ENCODE results near the gene GON4L.
"Not testable (repeated sequence)": the region's sequence is repeated elsewhere in the genome, so short reads cannot be mapped to it uniquely, and the experiment has no call there.

DNA sequence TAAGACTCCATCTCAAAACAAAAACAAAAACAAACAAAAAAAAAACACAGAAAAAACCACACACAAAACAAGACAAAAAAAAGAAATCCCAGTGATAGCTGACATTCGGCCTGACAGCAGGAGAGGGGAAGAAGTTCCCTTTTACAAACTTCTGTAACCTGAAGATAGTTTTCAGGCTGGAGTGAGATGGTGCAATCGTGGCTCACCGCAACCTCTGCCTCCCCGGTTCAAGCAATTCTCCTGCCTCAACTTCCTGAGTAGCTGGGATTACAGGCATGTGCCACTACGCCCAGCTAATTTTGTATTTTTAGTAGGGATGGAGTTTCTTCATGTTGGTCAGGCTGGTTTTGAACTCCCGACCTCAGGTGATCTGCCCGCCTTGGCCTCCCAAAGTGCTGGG is 93.0 kb downstream of the GON4L start:
- TF ChIP-seq, protein P1, sequence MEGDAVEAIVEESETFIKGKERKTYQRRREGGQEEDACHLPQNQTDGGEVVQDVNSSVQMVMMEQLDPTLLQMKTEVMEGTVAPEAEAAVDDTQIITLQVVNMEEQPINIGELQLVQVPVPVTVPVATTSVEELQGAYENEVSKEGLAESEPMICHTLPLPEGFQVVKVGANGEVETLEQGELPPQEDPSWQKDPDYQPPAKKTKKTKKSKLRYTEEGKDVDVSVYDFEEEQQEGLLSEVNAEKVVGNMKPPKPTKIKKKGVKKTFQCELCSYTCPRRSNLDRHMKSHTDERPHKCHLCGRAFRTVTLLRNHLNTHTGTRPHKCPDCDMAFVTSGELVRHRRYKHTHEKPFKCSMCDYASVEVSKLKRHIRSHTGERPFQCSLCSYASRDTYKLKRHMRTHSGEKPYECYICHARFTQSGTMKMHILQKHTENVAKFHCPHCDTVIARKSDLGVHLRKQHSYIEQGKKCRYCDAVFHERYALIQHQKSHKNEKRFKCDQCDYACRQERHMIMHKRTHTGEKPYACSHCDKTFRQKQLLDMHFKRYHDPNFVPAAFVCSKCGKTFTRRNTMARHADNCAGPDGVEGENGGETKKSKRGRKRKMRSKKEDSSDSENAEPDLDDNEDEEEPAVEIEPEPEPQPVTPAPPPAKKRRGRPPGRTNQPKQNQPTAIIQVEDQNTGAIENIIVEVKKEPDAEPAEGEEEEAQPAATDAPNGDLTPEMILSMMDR (IDR thresholded peaks at IDR 0.05): not testable (repeated sequence)
- TF ChIP-seq RCOR1 (IDR thresholded peaks at IDR 0.05; ENCODE audit: low read length); EP300 (IDR thresholded peaks at IDR 0.05; ENCODE audit: borderline replicate concordance in 1 of 2, low read depth in 1 of 2, low read length in 1 of 2); YY1 (IDR thresholded peaks at IDR 0.05; ENCODE audit: low read depth); CHD2 (IDR thresholded peaks at IDR 0.05; ENCODE audit: low read length, partially characterized antibody): not testable (repeated sequence)
- TF ChIP-seq, protein P2, sequence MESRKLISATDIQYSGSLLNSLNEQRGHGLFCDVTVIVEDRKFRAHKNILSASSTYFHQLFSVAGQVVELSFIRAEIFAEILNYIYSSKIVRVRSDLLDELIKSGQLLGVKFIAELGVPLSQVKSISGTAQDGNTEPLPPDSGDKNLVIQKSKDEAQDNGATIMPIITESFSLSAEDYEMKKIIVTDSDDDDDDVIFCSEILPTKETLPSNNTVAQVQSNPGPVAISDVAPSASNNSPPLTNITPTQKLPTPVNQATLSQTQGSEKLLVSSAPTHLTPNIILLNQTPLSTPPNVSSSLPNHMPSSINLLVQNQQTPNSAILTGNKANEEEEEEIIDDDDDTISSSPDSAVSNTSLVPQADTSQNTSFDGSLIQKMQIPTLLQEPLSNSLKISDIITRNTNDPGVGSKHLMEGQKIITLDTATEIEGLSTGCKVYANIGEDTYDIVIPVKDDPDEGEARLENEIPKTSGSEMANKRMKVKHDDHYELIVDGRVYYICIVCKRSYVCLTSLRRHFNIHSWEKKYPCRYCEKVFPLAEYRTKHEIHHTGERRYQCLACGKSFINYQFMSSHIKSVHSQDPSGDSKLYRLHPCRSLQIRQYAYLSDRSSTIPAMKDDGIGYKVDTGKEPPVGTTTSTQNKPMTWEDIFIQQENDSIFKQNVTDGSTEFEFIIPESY (IDR thresholded peaks at IDR 0.05; ENCODE audit: borderline replicate concordance, low read depth): not testable (repeated sequence)
